GM12892 (cell line): ENCODE data around the gene KCNQ5.

ENCODE experiments used
- POLR2A ChIP-seq: IDR thresholded peaks from 2 replicates; pipeline ENCODE4 v1.6.1; 2011; ENCODE audit warnings: low read depth, low read length, control low read depth
- POLR2AphosphoS5 ChIP-seq: IDR thresholded peaks from 2 replicates; pipeline ENCODE4 v1.6.1; 2011; ENCODE audit warnings: low read depth, low read length, control low read depth
- TAF1 ChIP-seq: IDR thresholded peaks from 2 replicates; pipeline ENCODE4 v1.6.1; 2011; ENCODE audit warnings: low read depth, mild to moderate bottlenecking, control low read depth, low read length, borderline replicate concordance

GRCh38 chr6:73042892-73043291 lies 421.0 kb downstream of the KCNQ5 start:
- TF ChIP-seq POLR2A (no peak), TAF1 (no peak), POLR2AphosphoS5 (no peak)
